AG09319 (cell line): ENCODE measurements around the gene ITM2C.

ENCODE experiments used
- DNase-seq: peaks from one replicate; pipeline ENCODE4 v3.0.0-alpha.2; 2010; ENCODE audit warnings: low read depth; ENCODE audit errors: extremely low read depth
- CTCF ChIP-seq: IDR thresholded peaks from 2 replicates; pipeline ENCODE4 v1.5.1; 2011; ENCODE audit warnings: low read depth, mild to moderate bottlenecking, inconsistent platforms, low read length, moderate library complexity

The ITM2C gene

GRCh38 chr2:230865307-230865765 lies 594 bp downstream of the ITM2C start:
- TF ChIP-seq CTCF = no peak
- DNase-seq = no peak

- DNase-seq = no peak
- TF ChIP-seq CTCF = peak; percentile 23
These were observed 1.3 kb downstream of the ITM2C start for GRCh38 chr2:230865766-230866755.

- no peak for TF ChIP-seq CTCF
These were observed 2.2 kb downstream of the ITM2C start for GRCh38 chr2:230866756-230867523.

GRCh38 chr2:230868161-230868946 lies 3.6 kb downstream of the ITM2C start:
- no peak for TF ChIP-seq CTCF
- no peak for DNase-seq

More at GRCh38 chr2:230866756-230867523, 2.2 kb downstream of the ITM2C start:
- DNase-seq = no peak

GRCh38 chr2:230868947-230869913 lies 4.5 kb downstream of the ITM2C start:
- DNase-seq = no peak
- TF ChIP-seq CTCF = no peak

GRCh38 chr2:230869914-230870543 lies 5.3 kb downstream of the ITM2C start:
- no peak for TF ChIP-seq CTCF
- no peak for DNase-seq
